Mucosa of stomach (tissue), 1 donor: Measurements from ENCODE around the gene GINS2.

Source experiments
- H3K27me3 ChIP-seq: one replicate; pipeline ENCODE4 v1.7.0; 2013; ENCODE audit warnings: mild to moderate bottlenecking, low read length; ENCODE audit not compliant: control insufficient read depth, insufficient read depth
- H3K36me3 ChIP-seq: one replicate; pipeline ENCODE4 v1.7.0; 2013; ENCODE audit warnings: low read length; ENCODE audit not compliant: control insufficient read depth, insufficient read depth
- H3K4me1 ChIP-seq: one replicate; pipeline ENCODE4 v1.7.0; 2013; ENCODE audit warnings: mild to moderate bottlenecking, low read length; ENCODE audit not compliant: control insufficient read depth, insufficient read depth
- H3K4me3 ChIP-seq: one replicate; pipeline ENCODE4 v1.7.0; 2013; ENCODE audit warnings: low read length
- H3K9ac ChIP-seq: one replicate; pipeline ENCODE4 v1.7.0; 2013; ENCODE audit warnings: mild to moderate bottlenecking, low read length, moderate library complexity
- H3K9me3 ChIP-seq: one replicate; pipeline ENCODE4 v1.7.0; 2013; ENCODE audit warnings: mild to moderate bottlenecking, low read length, moderate library complexity; ENCODE audit not compliant: control insufficient read depth
- donor health status: Pancreatic carcinoma.

Gene GINS2

DNA sequence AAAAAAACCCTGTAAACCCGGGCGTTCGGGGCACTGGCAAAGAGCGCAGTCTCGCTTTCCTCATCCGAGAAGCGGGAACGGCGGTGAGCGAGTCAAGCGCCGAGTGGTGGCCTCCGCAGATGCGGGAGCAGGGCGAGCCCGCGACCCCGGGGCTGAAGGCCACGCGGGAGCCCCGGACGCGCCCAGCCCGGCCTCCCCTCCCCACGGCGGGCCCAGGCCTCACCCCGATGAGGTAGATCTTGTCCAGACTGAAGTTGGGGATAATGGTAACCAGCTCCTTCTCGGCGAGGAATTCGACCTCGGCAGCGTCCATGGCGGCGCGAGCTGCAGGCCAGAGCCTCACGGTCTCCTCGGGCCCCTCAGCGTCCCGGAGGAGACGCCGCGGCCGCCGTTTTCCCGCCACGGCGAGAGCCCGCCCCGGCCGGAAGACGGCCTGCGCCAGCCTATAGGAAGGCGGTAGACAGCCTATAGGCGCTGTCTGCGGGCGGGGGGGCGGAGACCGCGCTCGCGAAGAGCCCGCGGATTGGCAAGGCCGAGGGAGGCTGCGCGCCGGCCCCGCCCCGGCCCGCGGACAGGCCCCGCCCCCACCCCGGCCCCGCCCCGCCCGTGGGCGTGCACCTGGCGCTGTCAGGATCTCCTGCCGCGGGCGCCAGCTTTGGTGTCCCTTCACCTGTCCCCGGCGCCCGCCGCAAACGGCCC, at the start of gene GINS2:
GINS2 (minus strand) TSS at position 369 of the 699 bp plus-strand sequence; CDS start at position 313, 56 bp downstream.
- Histone ChIP-seq H3K9ac (peak within 1 kb of the TSS; percentile 41), H3K9me3 (no peaks in the 10 kb centered on the region), H3K4me3 (peak within 1 kb of the TSS; percentile 31), H3K4me1 (peaks cover 12% of the 10 kb centered on the region), H3K36me3 (no peaks in the 10 kb centered on the region), H3K27me3 (peaks cover 13% of the 10 kb centered on the region)

- Histone ChIP-seq H3K36me3 (no peaks in the 10 kb centered on the region), H3K4me1 (peaks cover 9% of the 10 kb centered on the region), H3K9ac (no peak overlapping the region), H3K27me3 (no peaks in the 10 kb centered on the region), H3K9me3 (no peaks in the 10 kb centered on the region), H3K4me3 (no peak overlapping the region)
Observed at GRCh38 chr16:85736921-85737320, 48.2 kb upstream of the GINS2 start.

DNA sequence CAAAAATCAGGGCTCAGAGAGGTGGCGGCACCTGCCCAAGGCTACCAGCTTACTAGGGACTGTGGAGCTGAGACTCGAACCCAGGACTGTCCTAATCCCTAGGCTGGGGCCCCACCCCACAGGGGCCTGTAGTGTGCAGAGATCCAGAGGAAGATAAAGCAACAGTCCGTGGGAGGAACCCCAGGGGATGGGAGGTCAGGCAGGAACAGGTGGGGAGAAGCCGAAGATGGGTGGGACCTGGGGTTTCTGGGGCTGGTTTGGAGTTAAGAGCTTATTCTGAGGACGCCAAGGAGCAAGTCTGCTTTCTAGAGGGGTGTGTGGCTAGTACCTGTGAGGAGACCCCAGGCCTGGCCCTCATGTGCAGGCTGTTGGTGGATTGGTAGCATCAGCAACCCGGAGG, 47.2 kb upstream of the GINS2 start:
- H3K4me3 ChIP-seq: no peak overlapping the region
- peaks cover 9% of the 10 kb centered on the region for H3K4me1 ChIP-seq
- no peak overlapping the region for H3K9ac ChIP-seq
- no peaks in the 10 kb centered on the region for H3K36me3 ChIP-seq
- H3K27me3 ChIP-seq: no peaks in the 10 kb centered on the region
- H3K9me3 ChIP-seq: no peaks in the 10 kb centered on the region

DNA sequence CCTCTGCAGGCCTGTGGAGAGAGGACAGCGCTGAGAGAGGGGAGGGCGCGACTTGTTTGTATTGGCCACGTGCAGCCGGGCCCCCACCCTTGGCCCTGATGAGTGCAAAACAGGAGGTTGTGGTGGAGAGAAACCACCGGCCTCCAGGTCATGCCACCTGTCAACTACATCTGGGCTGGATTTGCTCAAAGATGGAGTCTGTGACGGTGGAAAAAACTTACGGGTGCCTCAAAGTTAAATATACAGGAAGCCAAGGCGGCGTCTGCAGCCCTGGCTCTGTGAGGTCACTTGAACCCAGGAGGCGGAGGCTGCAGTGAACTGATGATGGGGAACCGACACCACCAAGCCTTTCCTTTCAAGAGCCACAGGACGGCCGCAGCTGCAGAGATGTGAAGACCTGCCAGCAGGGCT, 46.5 kb upstream of the GINS2 start:
- Histone ChIP-seq H3K36me3 (no peaks in the 10 kb centered on the region), H3K4me3 (no peak overlapping the region), H3K27me3 (no peaks in the 10 kb centered on the region), H3K4me1 (peaks cover 9% of the 10 kb centered on the region), H3K9me3 (no peaks in the 10 kb centered on the region), H3K9ac (no peak overlapping the region)

GRCh38 chr16:85734311-85735017, 45.7 kb upstream of the GINS2 start:
- no peaks in the 10 kb centered on the region for H3K9me3 ChIP-seq
- H3K9ac ChIP-seq: no peak overlapping the region
- H3K36me3 ChIP-seq: no peaks in the 10 kb centered on the region
- H3K27me3 ChIP-seq: no peaks in the 10 kb centered on the region
- H3K4me3 ChIP-seq: no peak overlapping the region
- peaks cover 9% of the 10 kb centered on the region for H3K4me1 ChIP-seq

DNA sequence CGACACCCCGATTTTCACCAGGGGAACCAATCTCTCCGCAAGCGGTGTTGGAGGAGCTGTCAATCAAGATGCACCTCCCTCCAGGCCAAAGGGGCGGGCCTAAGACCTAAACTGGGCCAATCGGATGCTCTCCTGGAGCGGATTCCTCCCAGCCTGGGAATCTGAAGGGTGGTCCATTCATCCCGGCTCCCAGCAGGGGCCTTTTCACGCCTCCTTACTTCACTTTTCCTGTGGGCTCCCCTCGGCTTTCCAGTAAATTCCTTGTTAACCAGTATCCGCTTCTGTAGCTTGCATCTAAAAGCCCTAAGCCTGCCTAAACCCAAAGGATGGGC, 45.1 kb upstream of the GINS2 start:
- Histone ChIP-seq H3K27me3 (no peaks in the 10 kb centered on the region), H3K9me3 (no peaks in the 10 kb centered on the region), H3K4me3 (no peak overlapping the region), H3K9ac (no peak overlapping the region), H3K4me1 (peaks cover 9% of the 10 kb centered on the region), H3K36me3 (no peaks in the 10 kb centered on the region)

- no peak overlapping the region for H3K9ac ChIP-seq
Observed at GRCh38 chr16:85733155-85733838, 44.5 kb upstream of the GINS2 start.

GRCh38 chr16:85731179-85731578, 42.4 kb upstream of the GINS2 start:
- Histone ChIP-seq H3K4me1 (peaks cover 9% of the 10 kb centered on the region), H3K36me3 (no peaks in the 10 kb centered on the region), H3K9ac (no peak overlapping the region), H3K9me3 (no peaks in the 10 kb centered on the region), H3K27me3 (no peaks in the 10 kb centered on the region), H3K4me3 (no peak overlapping the region)

More at GRCh38 chr16:85733155-85733838, 44.5 kb upstream of the GINS2 start:
- H3K27me3 ChIP-seq: no peaks in the 10 kb centered on the region
- H3K36me3 ChIP-seq: no peaks in the 10 kb centered on the region
- H3K4me3 ChIP-seq: no peak overlapping the region
- peaks cover 9% of the 10 kb centered on the region for H3K4me1 ChIP-seq
- no peaks in the 10 kb centered on the region for H3K9me3 ChIP-seq

GRCh38 chr16:85730186-85730465, 41.4 kb upstream of the GINS2 start:
- Histone ChIP-seq H3K4me1 (peaks cover 8% of the 10 kb centered on the region), H3K27me3 (no peaks in the 10 kb centered on the region), H3K36me3 (no peaks in the 10 kb centered on the region), H3K9ac (no peak overlapping the region), H3K4me3 (no peak overlapping the region), H3K9me3 (no peaks in the 10 kb centered on the region)

DNA sequence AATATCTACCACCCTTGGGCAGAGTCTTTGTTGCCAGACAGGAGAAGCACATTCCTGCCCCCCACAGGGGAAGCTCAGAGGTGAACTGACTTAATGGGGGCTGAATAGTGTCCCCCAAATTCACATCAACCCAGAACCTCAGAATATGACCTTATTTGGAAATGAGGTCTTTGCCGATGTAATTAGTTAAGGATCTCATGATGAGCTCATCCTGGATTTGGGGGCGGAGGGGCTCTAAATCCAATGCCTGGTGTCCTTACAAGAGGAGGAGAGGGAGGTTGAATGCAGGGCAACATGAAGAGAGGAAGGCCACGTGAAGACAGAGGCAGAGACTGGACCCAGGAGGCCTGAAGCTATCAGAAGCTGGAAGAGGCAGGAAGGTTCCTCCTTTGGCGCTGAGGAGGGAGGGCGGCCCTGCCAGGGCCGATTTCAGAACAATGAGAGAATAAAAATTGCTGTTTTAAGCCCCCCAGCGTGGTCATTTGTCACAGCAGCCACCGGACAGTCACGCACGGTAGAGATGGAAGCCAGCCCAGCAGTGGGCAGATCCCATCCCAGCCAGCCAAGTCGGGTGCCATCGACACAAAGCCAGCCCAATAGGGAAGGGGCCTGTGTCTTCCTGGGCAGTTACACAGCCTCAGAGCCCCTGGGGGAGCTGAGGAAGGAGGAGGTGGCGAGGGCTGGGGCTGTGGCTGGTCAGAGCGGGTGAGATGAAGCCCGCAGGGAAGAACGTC, 40.9 kb upstream of the GINS2 start:
- H3K4me1 ChIP-seq: peaks cover 3% of the 10 kb centered on the region
- no peak overlapping the region for H3K4me3 ChIP-seq

GRCh38 chr16:85728879-85729278, 40.1 kb upstream of the GINS2 start:
- no peak overlapping the region for H3K4me3 ChIP-seq
- no peaks in the 10 kb centered on the region for H3K4me1 ChIP-seq
- no peaks in the 10 kb centered on the region for H3K27me3 ChIP-seq
- no peaks in the 10 kb centered on the region for H3K36me3 ChIP-seq
- no peaks in the 10 kb centered on the region for H3K9me3 ChIP-seq
- no peak overlapping the region for H3K9ac ChIP-seq

More for the DNA sequence above, 40.9 kb upstream of the GINS2 start:
- Histone ChIP-seq H3K27me3 (no peaks in the 10 kb centered on the region), H3K9me3 (no peaks in the 10 kb centered on the region), H3K9ac (no peak overlapping the region), H3K36me3 (no peaks in the 10 kb centered on the region)

DNA sequence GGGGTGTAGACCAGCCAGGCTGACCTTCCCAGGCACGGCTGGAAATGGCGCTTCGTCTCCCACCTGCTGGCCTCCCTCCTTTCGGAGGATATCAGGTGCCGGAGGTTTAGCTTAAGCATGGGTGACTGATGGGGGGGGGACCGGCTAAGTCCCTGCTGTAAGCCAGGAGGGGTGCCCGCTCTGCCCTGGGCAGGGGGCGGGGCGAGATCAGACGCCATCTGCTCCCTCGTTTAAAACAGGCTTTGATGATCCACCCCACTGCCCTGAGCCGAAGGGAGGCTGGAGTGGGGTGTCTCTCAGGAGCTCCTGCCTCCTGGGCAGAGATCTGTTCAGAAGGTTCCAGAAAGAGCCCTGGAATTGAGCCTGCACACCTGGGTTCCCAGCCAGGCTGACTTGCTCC, 36.2 kb upstream of the GINS2 start:
- Histone ChIP-seq H3K27me3 (no peaks in the 10 kb centered on the region), H3K4me3 (no peak overlapping the region), H3K9me3 (no peaks in the 10 kb centered on the region), H3K9ac (no peak overlapping the region), H3K4me1 (no peaks in the 10 kb centered on the region), H3K36me3 (no peaks in the 10 kb centered on the region)
